22Rv1 (cell line): ENCODE results near the gene DSCAML1.

ENCODE experiments used
- CTCF ChIP-seq: fragments of 450-650 bp; IDR thresholded peaks from 2 replicates; pipeline ENCODE4 v1.5.1; 2017; ENCODE audit warnings: mild to moderate bottlenecking
- ZFX ChIP-seq: fragments of 450-650 bp; IDR thresholded peaks from 2 replicates; pipeline ENCODE4 v1.6.1; 2017; ENCODE audit warnings: antibody characterized with exemption, borderline replicate concordance

- TF ChIP-seq CTCF, result no peak
- TF ChIP-seq ZFX, result no peak
Observed at GRCh38 chr11:117639601-117640000, 157.4 kb downstream of the DSCAML1 start.
